HCT116 (cell line): ENCODE measurements around the gene SMARCE1. TPM values are rescaled to one million over a fixed set of nuclear protein-coding genes. Genes with fewer than 3 reads are reported as not detected.
"Not testable (repeated sequence)": the region's sequence is repeated elsewhere in the genome, so short reads cannot be mapped to it uniquely, and the experiment has no call there.

Experiments
- ATAC-seq: fragments of 200-7000 bp; cut with Tn5 transposase; 2 replicates; pipeline ENCODE4 v1.9.1; 2020; ENCODE audit warnings: mild to moderate bottlenecking, moderate library complexity
- BruUV-seq: library from RNA; stranded (reverse); fragments of 400-500 nt; replicated peaks from 2 replicates; lab custom pipeline; 2021; lab: Mats Ljungman, UMichigan
- CTCF ChIA-PET: fragments of 300-600 bp; sonication (Branson Sonifier 250); formaldehyde crosslinking; loops from one replicate; lab custom pipeline; 2021; ENCODE audit warnings: antibody characterized with exemption; lab: Charles Lee
- POLR2A ChIA-PET: fragments of 300-600, 350-600 bp; sonication (Branson Sonifier 250); formaldehyde crosslinking; loops from one replicate; lab custom pipeline; 2021; ENCODE audit warnings: antibody characterized with exemption; lab: Charles Lee
- RAD21 ChIA-PET, 2 experiments: fragments of 300-600 bp; sonication (Branson Sonifier 250); formaldehyde crosslinking; loops; one replicate each; lab custom pipeline; 2023; ENCODE audit warnings: low total read pairs in 2 of 2; ENCODE audit not compliant: uncharacterized antibody in 2 of 2, unreplicated experiment in 2 of 2, low non-redundant PET in 1 of 2; lab: Charles Lee
- DNase-seq: peaks from one replicate; pipeline ENCODE4 v3.0.0-alpha.2; 2010; ENCODE audit warnings: low read depth, low spot score
- H2AFZ ChIP-seq: fragments of 200-600 bp; shearing (Covaris generic), sonication (generic); 2 replicates; pipeline ENCODE4 v1.6.1; 2017; ENCODE audit warnings: low read depth, mixed run types, mixed read lengths, antibody characterized with exemption, low read length; ENCODE audit not compliant: poor library complexity, severe bottlenecking
- H3K27ac ChIP-seq: 2 replicates; pipeline ENCODE4 v1.5.1; 2012; ENCODE audit warnings: low read depth, low read length
- H3K27me3 ChIP-seq: fragments of 200-600 bp; sonication (generic); 2 replicates; pipeline ENCODE4 v1.6.1; 2016; ENCODE audit warnings: mixed run types, low read length, mixed read lengths; ENCODE audit not compliant: insufficient read depth
- H3K36me3 ChIP-seq, 2 experiments: fragments of 200-500 bp in 1 of 2; fragments of 200-600 bp in 1 of 2; sonication (Bioruptor generic) in 1 of 2; sonication (generic) in 1 of 2; 2 replicates each; pipeline versions ENCODE4 v1.5.1 to v1.6.1; 2014 to 2016; ENCODE audit warnings: low read length in 2 of 2, inconsistent platforms in 1 of 2, mixed read lengths in 1 of 2, mixed run types in 1 of 2; ENCODE audit not compliant: insufficient read depth in 2 of 2, control insufficient read depth in 1 of 2
- H3K4me1 ChIP-seq, 2 experiments: fragments of 200-600 bp in 1 of 2; sonication (generic) in 1 of 2; 2 replicates each; pipeline versions ENCODE4 v1.5.1 to v1.6.1; 2012 to 2017; ENCODE audit warnings: low read length in 2 of 2, inconsistent platforms in 1 of 2, mild to moderate bottlenecking in 1 of 2, mixed read lengths in 1 of 2, mixed run types in 1 of 2, moderate library complexity in 1 of 2; ENCODE audit not compliant: insufficient read depth in 2 of 2, control insufficient read depth in 1 of 2
- H3K4me2 ChIP-seq: fragments of 200-600 bp; sonication (generic); 2 replicates; pipeline ENCODE4 v1.6.1; 2017; ENCODE audit warnings: mixed run types, low read length, mixed read lengths
- H3K4me3 ChIP-seq, 2 experiments: fragments of 200-600 bp in 1 of 2; sonication (generic) in 1 of 2; replicated peaks in 1 of 2; 2 replicates each; pipeline ENCODE4 v1.5.1; 2011 to 2016; ENCODE audit warnings: low read length in 2 of 2, control low read depth in 1 of 2, low read depth in 1 of 2, mild to moderate bottlenecking in 1 of 2, mixed read lengths in 1 of 2, mixed run types in 1 of 2
- H3K79me2 ChIP-seq: fragments of 200-600 bp; sonication (generic); 2 replicates; pipeline ENCODE4 v1.6.1; 2017; ENCODE audit warnings: mild to moderate bottlenecking, mixed run types, low read length, moderate library complexity, mixed read lengths; ENCODE audit not compliant: insufficient read depth
- H3K9ac ChIP-seq: fragments of 200-600 bp; sonication (generic); 2 replicates; pipeline ENCODE4 v1.6.1; 2016; ENCODE audit warnings: low read length, mixed read lengths
- H3K9me2 ChIP-seq: fragments of 200-600 bp; sonication (generic), shearing (Covaris generic); 2 replicates; pipeline ENCODE4 v1.6.1; 2017; ENCODE audit warnings: mixed run types, mild to moderate bottlenecking, moderate library complexity; ENCODE audit not compliant: insufficient read depth
- H3K9me3 ChIP-seq, 2 experiments: fragments of 200-500 bp in 1 of 2; fragments of 200-600 bp in 1 of 2; sonication (Bioruptor generic) in 1 of 2; sonication (generic) in 1 of 2; 2 replicates each; pipeline ENCODE4 v1.6.1; 2014 to 2017; ENCODE audit warnings: low read length in 2 of 2, mixed read lengths in 2 of 2, inconsistent platforms in 1 of 2, low read depth in 1 of 2, mild to moderate bottlenecking in 1 of 2, mixed run types in 1 of 2, moderate library complexity in 1 of 2; ENCODE audit not compliant: control insufficient read depth in 1 of 2, insufficient read depth in 1 of 2
- H4K20me1 ChIP-seq: fragments of 200-600 bp; sonication (generic), shearing (Covaris generic); 2 replicates; pipeline ENCODE4 v1.6.1; 2017; ENCODE audit warnings: mixed run types, mild to moderate bottlenecking, moderate library complexity; ENCODE audit not compliant: insufficient read depth
- EGR1 ChIP-seq: IDR thresholded peaks from 2 replicates; pipeline ENCODE4 v1.6.1; 2012; ENCODE audit warnings: low read depth
- ELF1 ChIP-seq: IDR thresholded peaks from 2 replicates; pipeline ENCODE4 v1.6.1; 2012; ENCODE audit warnings: low read depth, borderline replicate concordance
- EZH2 ChIP-seq: fragments of 200-600 bp; sonication (generic); IDR thresholded peaks from 2 replicates; pipeline ENCODE4 v1.6.1; 2017; ENCODE audit warnings: antibody characterized with exemption, mixed run types
- FOSL1 ChIP-seq: IDR thresholded peaks from 2 replicates; pipeline ENCODE4 v1.6.1; 2012; ENCODE audit warnings: low read depth
- MAX ChIP-seq: IDR thresholded peaks from 2 replicates; pipeline ENCODE4 v1.6.1; 2012
- TCF7L2 ChIP-seq: IDR thresholded peaks from 2 replicates; pipeline ENCODE4 v1.7.0; 2011; ENCODE audit warnings: borderline replicate concordance, inconsistent platforms; ENCODE audit not compliant: insufficient read depth, insufficient read length; ENCODE audit errors: extremely low read depth
- ZBTB33 ChIP-seq: IDR thresholded peaks from 2 replicates; pipeline ENCODE4 v1.6.1; 2011; ENCODE audit warnings: mild to moderate bottlenecking, low read length, moderate library complexity; ENCODE audit not compliant: insufficient replicate concordance; ENCODE audit errors: extremely low read depth
- ZNF274 ChIP-seq: fragments of 200-500 bp; sonication (Bioruptor generic); IDR thresholded peaks from 2 replicates; pipeline ENCODE4 v1.6.1; 2014; ENCODE audit warnings: mild to moderate bottlenecking, low read depth, low read length, inconsistent platforms
- intact Hi-C: fragments of 100-400 bp; cut with micrococcal nuclease; formaldehyde crosslinking; loops from 2 replicates; pipeline ENCODE4 v1.10.0; 2022
- total RNA-seq: library from RNA; stranded (reverse); gene quantifications from one replicate; pipeline ENCODE4 v1.2.1, GENCODE V29; 2021; ENCODE audit not compliant: unreplicated experiment

The SMARCE1 gene
- total RNA-seq, 1 experiment from 2014 or later, result 136 TPM

GRCh38 chr17:40590742-40591141, 56.9 kb downstream of the SMARCE1 start:
- Histone ChIP-seq H3K79me2 (no peaks in the 10 kb centered on the region), H3K4me3 (no peak overlapping the region), H3K4me2 (no peak overlapping the region), H3K9me2 (no peaks in the 10 kb centered on the region), H3K9me3 (no peaks in the 10 kb centered on the region), H3K9ac (no peak overlapping the region), H3K27me3 (no peaks in the 10 kb centered on the region), H3K27ac (no peak overlapping the region), H3K4me1 (no peaks in the 10 kb centered on the region), H4K20me1 (no peaks in the 10 kb centered on the region), H2AFZ (no peak overlapping the region), H3K36me3 (no peaks in the 10 kb centered on the region)
- intact Hi-C loops, result no loop called here
- ATAC-seq (no peak), DNase-seq (no peak)
- CTCF ChIA-PET, result no interaction called here
- TF ChIP-seq TCF7L2, result no peak
- TF ChIP-seq EZH2, result no peak
- no peak for TF ChIP-seq ELF1
- POLR2A ChIA-PET, result no interaction called here
- RAD21 ChIA-PET, result no interaction called here
- no TSS peak for BruUV-seq

- H3K4me2 ChIP-seq, result no peak overlapping the region
- no peak overlapping the region for H3K9ac ChIP-seq
- ATAC-seq, result no peak
- H3K36me3 ChIP-seq, result no peaks in the 10 kb centered on the region
- BruUV-seq, result no TSS peak
- H4K20me1 ChIP-seq, result no peaks in the 10 kb centered on the region
- no peak overlapping the region for H3K4me3 ChIP-seq
- intact Hi-C loops, result no loop called here
- no peak overlapping the region for H2AFZ ChIP-seq
- ChIA-PET RAD21 (no interaction called here), CTCF (no interaction called here), POLR2A (no interaction called here)
- no peak for DNase-seq
- no peaks in the 10 kb centered on the region for H3K27me3 ChIP-seq
- H3K27ac ChIP-seq, result no peak overlapping the region
- no peaks in the 10 kb centered on the region for H3K4me1 ChIP-seq
- no peaks in the 10 kb centered on the region for H3K9me3 ChIP-seq
- no peaks in the 10 kb centered on the region for H3K79me2 ChIP-seq
- no peak for TF ChIP-seq ZNF274
- no peak for TF ChIP-seq FOSL1
- TF ChIP-seq EGR1, result no peak
- TF ChIP-seq ZBTB33, result no peak
- no peak for TF ChIP-seq MAX
- TF ChIP-seq, all 23 proteins: peak for 0
- no peaks in the 10 kb centered on the region for H3K9me2 ChIP-seq
Observed at GRCh38 chr17:40588552-40588951, 59.1 kb downstream of the SMARCE1 start.

- POLR2A ChIA-PET, ATAC-seq: not testable (repeated sequence)
Observed at GRCh38 chr17:40586264-40586663, 61.4 kb downstream of the SMARCE1 start.

More at GRCh38 chr17:40586264-40586663, 61.4 kb downstream of the SMARCE1 start:
- H3K9ac ChIP-seq, H3K9me3 ChIP-seq, H2AFZ ChIP-seq, H3K36me3 ChIP-seq, H3K9me2 ChIP-seq, H3K4me3 ChIP-seq, intact Hi-C loops, BruUV-seq, DNase-seq, H3K4me1 ChIP-seq, H3K79me2 ChIP-seq, H3K4me2 ChIP-seq, RAD21 ChIA-PET, H4K20me1 ChIP-seq, H3K27ac ChIP-seq, H3K27me3 ChIP-seq: not testable (repeated sequence)
- CTCF ChIA-PET, result interaction anchor here (1.8 kb wide), 1 partner anchor 26 kb away, joined by 3 read pairs; no protein-coding TSS in a partner anchor
